ENCODE data around the gene TTLL9.

GRCh38 chr20:31984981-31985471 lies 114.6 kb downstream of the TTLL9 start:
- TF ChIP-seq POLR2A (IDR thresholded peaks at IDR 0.05; ENCODE audit: low read depth, low read length) (no peak), POLR2AphosphoS5 (IDR thresholded peaks at IDR 0.05; ENCODE audit: low read depth, low read length) (no peak)

Measured in GM12892 (cell line).